Heart right ventricle (tissue), 16 donors: ENCODE data around the gene KCNN2. TPM values are rescaled to one million over a fixed set of nuclear protein-coding genes. Genes with fewer than 3 reads are reported as not detected.
A peak's percentile ranks its signal among the peaks of the same experiment; 100 is the strongest.

Experiments used
- ATAC-seq, 8 donors: fragments of 200-7000 bp; cut with Tn5 transposase; one replicate each; pipeline ENCODE4 v1.9.1; 2020; ENCODE audit warnings: mild to moderate bottlenecking in 8 of 8, moderate library complexity in 8 of 8, moderate number of reproducible peaks in 1 of 8
- DNase-seq, 2 donors: peaks; one replicate each; pipeline ENCODE4 v3.0.0-alpha.2; 2020
- H3K27ac ChIP-seq, 10 donors: fragments of 200-600 bp; sonication (generic) in 2 of 10; one replicate each; pipeline versions ENCODE4 v1.5.0 to v1.8.0; 2020 to 2022; ENCODE audit warnings: mild to moderate bottlenecking in 3 of 10
- H3K27me3 ChIP-seq, 7 donors: fragments of 200-600 bp; one replicate each; pipeline ENCODE4 v1.8.0; 2021 to 2022; ENCODE audit warnings: mild to moderate bottlenecking in 2 of 7
- H3K36me3 ChIP-seq, 9 donors: fragments of 200-600 bp; sonication (generic) in 1 of 9; one replicate each; pipeline versions ENCODE4 v1.5.0 to v1.8.0; 2020 to 2022; ENCODE audit warnings: mild to moderate bottlenecking in 2 of 9
- H3K4me1 ChIP-seq, 9 donors: fragments of 200-600 bp; sonication (generic) in 1 of 9; one replicate each; pipeline versions ENCODE4 v1.5.0 to v1.8.0; 2020 to 2022; ENCODE audit warnings: mild to moderate bottlenecking in 4 of 9
- H3K4me3 ChIP-seq, 10 donors: fragments of 200-600 bp; sonication (generic) in 2 of 10; one replicate each; pipeline versions ENCODE4 v1.5.0 to v1.8.0; 2020 to 2022; ENCODE audit warnings: mild to moderate bottlenecking in 7 of 10, moderate library complexity in 2 of 10
- H3K9me3 ChIP-seq, 11 donors: fragments of 200-600 bp in 10 of 11; sonication (generic) in 2 of 11; one replicate each; pipeline versions ENCODE4 v1.5.0 to v1.8.0; 2013 to 2022; ENCODE audit warnings: mild to moderate bottlenecking in 2 of 11, control low read depth in 1 of 11, moderate library complexity in 1 of 11
- WGBS, 2 donors: extraction: QIAGEN DNeasy Blood & Tissue Kit; methylation state at CpG; one replicate each; pipeline ENCODE4 v1.1.7; 2013; ENCODE audit warnings: inconsistent platforms in 1 of 2; 5-methylcytosine and 5-hydroxymethylcytosine counted together
- intact Hi-C, 10 donors: fragments of 100-400 bp; cut with DNase I; formaldehyde crosslinking; loops; one replicate each; pipeline versions ENCODE4 v1.11.1 to v1.14.2; 2022
- polyA plus RNA-seq, 2 donors: library from polyadenylated mRNA; stranded (reverse); fragments of 200-250 nt; gene quantifications; one replicate each; pipeline ENCODE4 v1.2.3, GENCODE V29; 2013
- total RNA-seq, 10 donors: library from RNA; stranded (reverse); fragmentation: NEBNext Ultra II Directional in 3 of 10; extraction: Animal tissue kit (Norgen Biotek cat#: 25700) in 3 of 10; gene quantifications; one replicate each; pipeline versions ENCODE4 v1.2.1 to v1.2.4, GENCODE V29; 2021 to 2023
- TF ChIP-seq, protein P1 (sequence below), 9 donors: fragments of 200-600 bp; sonication (generic) in 2 of 9; IDR thresholded peaks; one replicate each; pipeline versions ENCODE4 v1.5.0 to v1.8.0; 2021 to 2022; ENCODE audit warnings: antibody characterized with exemption in 9 of 9, mild to moderate bottlenecking in 5 of 9, moderate library complexity in 1 of 9
- donor health status: Arrhythmogenic right ventricular cardiomyopathy.
- donor health status: ischemic (EF 13 %, LVEDD 7.1; RV severe dilation, severe dysfunction).
- donor health status: healthy with polysubstance abuse.
- donor health status: DM: no; HTN: yes; CAD: no.
- donor health status: DM: no; HTN: no; CAD: no.
- donor health status: ischemic (EF 25% LVEDD 6.9; RV normal size, moderate dysfunction).
- donor health status: ischemic (EF 25% LVEDD 5.7; RV mildly dilated, moderate dysfunction).
- donor health status: healthy.
- donor health status: DM: yes; HTN: yes; CAD: no.
- donor health status: Ischemic cardiomyopathy.
- donor health status: ischemic (EF 35%, LVEDD 5.7; RV mildly dilated, moderate dysfunction).
- donor health status: nonischemic (EF 11% LVEDD 7.7; RV severe dilation, severe dysfunction).
- donor health status: DM: yes; HTN: yes; CAD: no.
- donor health status: PGD.
- donor health status: ischemic (EF 29% LVEDD 5.4; RV normal size, mild dysfunction).
- donor health status: nonischemic (EF 23%, LVEDD 6.1; RV moderate dilation, normal function).

Gene KCNN2
- total and polyA plus RNA-seq, 12 donors, result 1.0 to 10.7 (median 7.6) TPM

DNA sequence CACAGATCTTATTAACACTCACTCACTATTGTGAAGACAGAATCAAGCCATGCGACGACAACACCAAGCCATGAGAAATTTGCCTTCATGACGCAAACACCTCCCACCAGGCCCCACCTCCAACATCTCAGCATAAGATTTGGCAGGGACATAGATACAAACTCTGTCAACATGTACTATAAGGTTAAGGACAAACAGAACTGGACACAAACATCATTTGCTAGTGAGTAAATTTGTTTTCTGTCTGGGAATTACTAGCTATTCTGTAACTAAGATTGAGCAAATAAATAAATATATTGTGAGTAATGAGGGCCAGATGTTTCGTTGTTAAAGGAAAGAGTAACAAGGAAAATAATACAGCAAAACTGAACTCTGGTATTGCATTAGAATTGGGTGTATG is 15.7 kb upstream of the KCNN2 start:
- no peaks in the 10 kb centered on the region for H3K4me1 ChIP-seq
- H3K4me3 ChIP-seq, result no peak overlapping the region
- TF ChIP-seq, protein P1, sequence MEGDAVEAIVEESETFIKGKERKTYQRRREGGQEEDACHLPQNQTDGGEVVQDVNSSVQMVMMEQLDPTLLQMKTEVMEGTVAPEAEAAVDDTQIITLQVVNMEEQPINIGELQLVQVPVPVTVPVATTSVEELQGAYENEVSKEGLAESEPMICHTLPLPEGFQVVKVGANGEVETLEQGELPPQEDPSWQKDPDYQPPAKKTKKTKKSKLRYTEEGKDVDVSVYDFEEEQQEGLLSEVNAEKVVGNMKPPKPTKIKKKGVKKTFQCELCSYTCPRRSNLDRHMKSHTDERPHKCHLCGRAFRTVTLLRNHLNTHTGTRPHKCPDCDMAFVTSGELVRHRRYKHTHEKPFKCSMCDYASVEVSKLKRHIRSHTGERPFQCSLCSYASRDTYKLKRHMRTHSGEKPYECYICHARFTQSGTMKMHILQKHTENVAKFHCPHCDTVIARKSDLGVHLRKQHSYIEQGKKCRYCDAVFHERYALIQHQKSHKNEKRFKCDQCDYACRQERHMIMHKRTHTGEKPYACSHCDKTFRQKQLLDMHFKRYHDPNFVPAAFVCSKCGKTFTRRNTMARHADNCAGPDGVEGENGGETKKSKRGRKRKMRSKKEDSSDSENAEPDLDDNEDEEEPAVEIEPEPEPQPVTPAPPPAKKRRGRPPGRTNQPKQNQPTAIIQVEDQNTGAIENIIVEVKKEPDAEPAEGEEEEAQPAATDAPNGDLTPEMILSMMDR (IDR thresholded peaks at IDR 0.05), result no peak
- no peaks in the 10 kb centered on the region for H3K9me3 ChIP-seq
- H3K36me3 ChIP-seq, result no peaks in the 10 kb centered on the region
- no peak overlapping the region for H3K27ac ChIP-seq
- no peak for ATAC-seq
- WGBS, 2 donors, result 88 to 91% methylated on average over 4 of the region's 4 CpGs
- H3K27me3 ChIP-seq, result no peaks in the 10 kb centered on the region
- DNase-seq, result no peak
- intact Hi-C loops, result no loop called here

DNA sequence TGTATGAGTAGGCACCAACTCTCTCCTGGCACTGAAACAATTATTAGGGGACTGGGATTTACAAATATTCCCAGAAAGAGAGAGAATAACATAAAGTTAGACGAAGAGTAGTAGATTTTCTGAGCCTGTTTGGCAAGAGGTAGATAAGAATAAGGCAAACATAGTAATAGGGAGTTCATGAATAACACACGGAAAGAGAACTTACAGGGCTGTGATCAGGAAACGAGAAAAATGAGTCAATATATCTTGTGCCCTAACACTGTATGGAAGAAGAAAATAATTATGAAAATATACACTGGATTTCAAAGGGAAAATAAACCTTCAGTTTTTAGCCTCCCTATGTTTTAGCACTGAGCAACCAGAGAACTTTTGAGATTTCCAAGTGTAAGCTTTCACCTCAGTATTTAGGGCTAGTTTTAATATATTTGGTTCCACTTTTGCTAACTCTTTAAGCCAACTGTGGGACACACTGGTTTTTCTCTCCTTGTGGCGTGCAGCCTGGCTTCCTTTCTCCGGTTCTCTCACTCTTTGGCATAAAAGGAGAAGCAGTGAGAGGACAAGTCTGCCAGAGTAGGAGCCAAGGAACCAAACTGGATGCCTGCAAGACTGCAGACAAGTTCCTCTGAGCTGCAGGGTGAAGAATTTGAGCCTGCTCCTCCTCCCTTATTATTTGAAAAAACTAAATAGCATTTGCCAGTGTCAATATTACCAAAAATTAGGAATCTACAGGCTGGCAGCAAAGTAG is 6.6 kb upstream of the KCNN2 start:
- ATAC-seq (no peak), DNase-seq (no peak)
- H3K36me3 ChIP-seq, result no peaks in the 10 kb centered on the region
- TF ChIP-seq, protein P1 (IDR thresholded peaks at IDR 0.05), result no peak
- peaks cover 0 to 15% (median 0%) of the 10 kb centered on the region in 7 donors for H3K27me3 ChIP-seq
- H3K4me1 ChIP-seq, result peaks cover 0 to 2% (median 0%) of the 10 kb centered on the region in 9 donors
- intact Hi-C loops, result no loop called here
- no peak overlapping the region for H3K27ac ChIP-seq
- WGBS, 2 donors, result 70 to 80% methylated on average over 5 of the region's 5 CpGs
- no peaks in the 10 kb centered on the region for H3K9me3 ChIP-seq
- H3K4me3 ChIP-seq, result no peak overlapping the region

DNA sequence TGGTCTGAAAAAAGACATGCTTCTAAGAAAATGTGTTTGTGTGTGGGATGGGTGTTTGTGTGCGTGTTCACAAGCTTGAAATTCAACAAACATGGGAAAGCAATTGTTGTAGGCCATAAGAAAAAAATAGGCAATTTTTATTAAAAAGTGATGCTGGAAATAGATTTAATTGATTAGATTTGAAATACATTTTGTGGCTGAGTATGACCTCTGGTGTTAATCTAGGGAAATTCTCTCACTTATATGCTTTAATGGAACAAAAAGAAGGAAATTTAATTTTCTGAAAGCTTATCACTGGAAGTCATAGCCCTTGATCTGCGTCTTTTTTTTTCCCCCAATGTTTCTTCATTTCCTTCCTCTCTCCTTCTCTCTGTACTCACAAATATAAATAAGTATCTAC is 3.5 kb upstream of the KCNN2 start:
- no peak for DNase-seq
- WGBS, 2 donors, result 62 to 69% methylated on average over 2 of the region's 2 CpGs
- H3K27me3 ChIP-seq, result peaks cover 0 to 45% (median 24%) of the 10 kb centered on the region in 7 donors
- no peaks in the 10 kb centered on the region for H3K36me3 ChIP-seq
- TF ChIP-seq, protein P1 (IDR thresholded peaks at IDR 0.05), result peak in 4 of 9 donors; percentile 17 to 45 (median 19)
- no peak for ATAC-seq
- no peak overlapping the region for H3K27ac ChIP-seq
- intact Hi-C loops, result no loop called here
- H3K4me1 ChIP-seq, result peaks cover 3 to 27% (median 16%) of the 10 kb centered on the region in 9 donors
- H3K4me3 ChIP-seq, result no peak overlapping the region
- H3K9me3 ChIP-seq, result no peaks in the 10 kb centered on the region

DNA sequence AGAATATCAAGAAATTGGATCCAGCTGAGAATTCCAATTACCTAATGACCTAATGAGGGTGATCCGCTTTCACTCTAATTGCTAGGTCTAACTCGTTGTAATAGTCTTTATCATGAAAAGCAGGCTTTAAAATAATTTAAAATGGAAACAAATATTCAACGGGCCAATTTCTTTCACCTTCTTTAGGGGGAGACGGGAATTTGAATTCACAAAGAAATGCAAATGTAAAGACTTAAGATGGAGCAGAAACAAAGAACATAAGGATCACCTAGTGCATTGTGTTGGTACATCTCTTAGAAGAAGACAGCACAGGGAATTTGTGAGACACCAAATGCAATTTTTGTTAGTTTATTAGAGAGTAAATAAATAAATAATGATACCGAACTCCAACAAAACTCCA is 1.5 kb upstream of the KCNN2 start:
- Histone ChIP-seq H3K27ac (peak overlapping the region in 2 of 10 donors; percentile 77 to 84), H3K9me3 (no peaks in the 10 kb centered on the region), H3K4me1 (peaks cover 7 to 35% (median 21%) of the 10 kb centered on the region in 9 donors), H3K4me3 (peak overlapping the region in 9 of 10 donors; percentile 65 to 94 (median 86)), H3K27me3 (peaks cover 0 to 66% (median 27%) of the 10 kb centered on the region in 7 donors), H3K36me3 (no peaks in the 10 kb centered on the region)
- WGBS, 2 donors, result 19 to 25% methylated on average over 5 of the region's 5 CpGs
- ATAC-seq (no peak), DNase-seq (no peak)
- intact Hi-C loops, result loop anchor here in 5 of 10 donors (5.0 to 10.0 kb wide), 4 partner anchors 84 to 256 kb away; no protein-coding TSS in a partner anchor
- TF ChIP-seq, protein P1 (IDR thresholded peaks at IDR 0.05), result no peak
